ENCODE measurements around the gene MUC22. TPM values are rescaled to one million over a fixed set of nuclear protein-coding genes. Genes with fewer than 3 reads are reported as not detected.
A peak's percentile ranks its signal among the peaks of the same experiment; 100 is the strongest.

MUC22 gene
- total RNA-seq, 1 donor from 2014 or later, result 1.6 TPM

- H3K27me3 Mint-ChIP-seq, result peaks cover 2% of the 10 kb centered on the region
- no peak overlapping the region for H3K27ac Mint-ChIP-seq
- H3K4me3 Mint-ChIP-seq, result no peak overlapping the region
- peaks cover 13% of the 10 kb centered on the region for H3K4me1 Mint-ChIP-seq (ENCODE audit: unreplicated experiment)
- DNase-seq (ENCODE audit: extremely low spot score, unreplicated experiment), result no peak
- H3K9me3 Mint-ChIP-seq, result no peaks in the 10 kb centered on the region
- no peaks in the 10 kb centered on the region for H3K36me3 Mint-ChIP-seq
- TF ChIP-seq CTCF (conservative IDR thresholded peaks at IDR 0.05), result no peak
These were observed 23.0 kb upstream of the MUC22 start for GRCh38 chr6:30987304-30987703.

GRCh38 chr6:30988209-30988825 is 22.0 kb upstream of the MUC22 start:
- TF ChIP-seq CTCF (conservative IDR thresholded peaks at IDR 0.05), result no peak
- H3K4me1 Mint-ChIP-seq (ENCODE audit: unreplicated experiment), result peaks cover 3% of the 10 kb centered on the region
- no peaks in the 10 kb centered on the region for H3K9me3 Mint-ChIP-seq
- no peak overlapping the region for H3K4me3 Mint-ChIP-seq
- H3K27me3 Mint-ChIP-seq, result peaks cover 2% of the 10 kb centered on the region
- no peak for DNase-seq (ENCODE audit: extremely low spot score, unreplicated experiment)
- no peak overlapping the region for H3K27ac Mint-ChIP-seq
- no peaks in the 10 kb centered on the region for H3K36me3 Mint-ChIP-seq

GRCh38 chr6:30990422-30991086 is 19.7 kb upstream of the MUC22 start:
- DNase-seq (ENCODE audit: extremely low spot score, unreplicated experiment), result no peak
- peak overlapping the region; percentile 5 for H3K27ac Mint-ChIP-seq

GRCh38 chr6:30991891-30992290 is 18.4 kb upstream of the MUC22 start:
- no peaks in the 10 kb centered on the region for H3K4me1 Mint-ChIP-seq (ENCODE audit: unreplicated experiment)
- no peak for TF ChIP-seq CTCF (conservative IDR thresholded peaks at IDR 0.05)
- no peak overlapping the region for H3K27ac Mint-ChIP-seq
- H3K9me3 Mint-ChIP-seq, result no peaks in the 10 kb centered on the region
- H3K27me3 Mint-ChIP-seq, result no peaks in the 10 kb centered on the region
- DNase-seq (ENCODE audit: extremely low spot score, unreplicated experiment), result no peak
- H3K36me3 Mint-ChIP-seq, result no peaks in the 10 kb centered on the region
- no peak overlapping the region for H3K4me3 Mint-ChIP-seq

More at GRCh38 chr6:30990422-30991086, 19.7 kb upstream of the MUC22 start:
- Mint-ChIP-seq H3K4me1 (ENCODE audit: unreplicated experiment) (no peaks in the 10 kb centered on the region), H3K9me3 (no peaks in the 10 kb centered on the region), H3K27me3 (no peaks in the 10 kb centered on the region), H3K36me3 (no peaks in the 10 kb centered on the region), H3K4me3 (no peak overlapping the region)
- no peak for TF ChIP-seq CTCF (conservative IDR thresholded peaks at IDR 0.05)

- no peak overlapping the region for H3K4me3 Mint-ChIP-seq
- no peaks in the 10 kb centered on the region for H3K4me1 Mint-ChIP-seq (ENCODE audit: unreplicated experiment)
- H3K27me3 Mint-ChIP-seq, result no peaks in the 10 kb centered on the region
- no peaks in the 10 kb centered on the region for H3K36me3 Mint-ChIP-seq
- H3K9me3 Mint-ChIP-seq, result no peaks in the 10 kb centered on the region
- no peak for DNase-seq (ENCODE audit: extremely low spot score, unreplicated experiment)
- H3K27ac Mint-ChIP-seq, result no peak overlapping the region
- no peak for TF ChIP-seq CTCF (conservative IDR thresholded peaks at IDR 0.05)
These were observed 13.0 kb upstream of the MUC22 start for GRCh38 chr6:30997301-30997700.
